ENCODE data around the gene RAB27A. TPM values are rescaled to one million over a fixed set of nuclear protein-coding genes. Genes with fewer than 3 reads are reported as not detected.
A peak's percentile ranks its signal among the peaks of the same experiment; 100 is the strongest.
"Not testable (repeated sequence)": the region's sequence is repeated elsewhere in the genome, so short reads cannot be mapped to it uniquely, and the experiment has no call there.

Gene RAB27A
- total and polyA plus RNA-seq, 12 donors: 3.0 to 13.9 (median 4.3) TPM

GRCh38 chr15:55319537-55320237, 30.1 kb upstream of the RAB27A start:
- no peak for DNase-seq
- peak overlapping the region in 9 of 10 donors; percentile 82 to 98 (median 89) for H3K27ac ChIP-seq
- intact Hi-C loops (cut with DNase I): loop anchor here in 3 of 10 donors (5.0 to 10.0 kb wide), 3 partner anchors 85 to 115 kb away; partner anchors contain the start of genes CCPG1 (in 2 of the 3) and PIERCE2 (in 2 of the 3)
- peaks cover 0 to 38% (median 29%) of the 10 kb centered on the region in 9 donors for H3K4me1 ChIP-seq
- H3K36me3 ChIP-seq: peaks cover 0 to 31% (median 0%) of the 10 kb centered on the region in 9 donors
- H3K4me3 ChIP-seq: peak overlapping the region; percentile 60 to 92 (median 84)
- no peaks in the 10 kb centered on the region for H3K27me3 ChIP-seq
- TF ChIP-seq CTCF (IDR thresholded peaks at IDR 0.05): no peak
- 67 to 69% methylated on average over 4 of the region's 4 CpGs for WGBS, 2 donors
- H3K9me3 ChIP-seq: no peaks in the 10 kb centered on the region
- ATAC-seq: no peak

- intact Hi-C loops (cut with DNase I): loop anchor here in 3 of 10 donors (5.0 to 10.0 kb wide), 3 partner anchors 86 to 116 kb away; partner anchors contain the start of genes CCPG1 (in 2 of the 3) and PIERCE2 (in 2 of the 3)
- Histone ChIP-seq H3K36me3 (peaks cover 0 to 23% (median 0%) of the 10 kb centered on the region in 9 donors), H3K4me3 (peak within 1 kb of the TSS; percentile 60 to 92 (median 84)), H3K9me3 (no peaks in the 10 kb centered on the region), H3K4me1 (peaks cover 0 to 37% (median 29%) of the 10 kb centered on the region in 9 donors), H3K27ac (peak within 1 kb of the TSS; percentile 23 to 98 (median 88)), H3K27me3 (no peaks in the 10 kb centered on the region)
- DNase-seq: peak; percentile 80 to 88
- peak in 2 of 9 donors; percentile 16 to 24 for TF ChIP-seq CTCF (IDR thresholded peaks at IDR 0.05)
- ATAC-seq: peak; percentile 97 to 99 (median 98)
- 2 to 3% methylated on average over 49 of the region's 49 CpGs for WGBS, 2 donors
Measured at GRCh38 chr15:55318588-55319494, 29.2 kb upstream of the RAB27A start, which contains the start of the genes PIGB and PIGBOS1. Gene PIGB (plus strand): TSS chr15:55319222. CDS start chr15:55319251, 29 bp downstream. Gene PIGBOS1 (minus strand): TSS chr15:55319123. CDS start chr15:55317792, 1,331 bp downstream.

- H3K4me1 ChIP-seq; ATAC-seq; H3K4me3 ChIP-seq; H3K27ac ChIP-seq; H3K9me3 ChIP-seq; H3K27me3 ChIP-seq; DNase-seq; intact Hi-C loops (cut with DNase I): not testable (repeated sequence)
- peaks cover 0 to 30% (median 0%) of the 10 kb centered on the region in 9 donors for H3K36me3 ChIP-seq
- WGBS, 2 donors: 90 to 100% methylated on average over 2 to 17 of the region's 32 CpGs
Measured at GRCh38 chr15:55302801-55303200, 13.2 kb upstream of the RAB27A start.

- H3K4me1 ChIP-seq: no peaks in the 10 kb centered on the region
- no peak for TF ChIP-seq CTCF (IDR thresholded peaks at IDR 0.05)
- ATAC-seq (no peak), DNase-seq (no peak)
- H3K27ac ChIP-seq: no peak overlapping the region
- no peaks in the 10 kb centered on the region for H3K36me3 ChIP-seq
- no peaks in the 10 kb centered on the region for H3K27me3 ChIP-seq
- H3K4me3 ChIP-seq: no peak overlapping the region
- no peaks in the 10 kb centered on the region for H3K9me3 ChIP-seq
- intact Hi-C loops (cut with DNase I): no loop called here
Measured at GRCh38 chr15:55297315-55297714, 7.7 kb upstream of the RAB27A start.
